Neural cell (in vitro differentiated cells): ENCODE data around the gene GALNT14. TPM values are rescaled to one million over a fixed set of nuclear protein-coding genes. Genes with fewer than 3 reads are reported as not detected.

ENCODE experiments used
- H2AFZ ChIP-seq: fragments of 200-600, 300-800 bp; sonication (generic), shearing (Covaris generic); 2 replicates; pipeline ENCODE4 v1.6.0; 2014; ENCODE audit warnings: low read depth, mild to moderate bottlenecking, antibody characterized with exemption, low read length, moderate library complexity
- H3F3A ChIP-seq: fragments of 200-600 bp; shearing (Covaris generic); 2 replicates; pipeline ENCODE4 v1.6.1; 2016; ENCODE audit warnings: mild to moderate bottlenecking, moderate library complexity, mixed read lengths, antibody characterized with exemption, low read length; ENCODE audit not compliant: insufficient read depth, poor library complexity, severe bottlenecking
- H3K27ac ChIP-seq: fragments of 200-600, 300-800 bp; sonication (generic), shearing (Covaris generic); 2 replicates; pipeline ENCODE4 v1.5.1; 2014; ENCODE audit warnings: mild to moderate bottlenecking, low read length, moderate library complexity
- H3K27me3 ChIP-seq: fragments of 300-800, 200-600 bp; sonication (generic), shearing (Covaris generic); 2 replicates; pipeline ENCODE4 v1.6.0; 2014; ENCODE audit warnings: mild to moderate bottlenecking, low read depth, low read length, moderate library complexity; ENCODE audit not compliant: insufficient read depth
- H3K36me3 ChIP-seq: fragments of 300-800, 200-600 bp; sonication (generic), shearing (Covaris generic); 2 replicates; pipeline ENCODE4 v1.5.1; 2014; ENCODE audit warnings: mild to moderate bottlenecking, antibody characterized with exemption, low read length, moderate library complexity; ENCODE audit not compliant: insufficient read depth
- H3K4me2 ChIP-seq: fragments of 300-800, 200-600 bp; sonication (generic), shearing (Covaris generic); 2 replicates; pipeline ENCODE4 v1.6.0; 2014; ENCODE audit warnings: mild to moderate bottlenecking, low read length
- H3K4me3 ChIP-seq: fragments of 300-800, 200-600 bp; sonication (generic), shearing (Covaris generic); 2 replicates; pipeline ENCODE4 v1.5.1; 2014; ENCODE audit warnings: mild to moderate bottlenecking, low read length, moderate library complexity
- H3K79me2 ChIP-seq: fragments of 200-600 bp; shearing (Covaris generic); replicated peaks from 2 replicates; pipeline ENCODE4 v1.6.0; 2014; ENCODE audit warnings: mild to moderate bottlenecking, low read length, moderate library complexity; ENCODE audit not compliant: insufficient read depth
- H3K9ac ChIP-seq: fragments of 300-800, 200-600 bp; sonication (generic), shearing (Covaris generic); 2 replicates; pipeline ENCODE4 v1.6.1; 2016; ENCODE audit warnings: mild to moderate bottlenecking, low read length, mixed read lengths
- H3K9me2 ChIP-seq: fragments of 200-600 bp; shearing (Covaris generic); 2 replicates; pipeline ENCODE4 v1.6.1; 2016; ENCODE audit warnings: mild to moderate bottlenecking, low read length, mixed read lengths; ENCODE audit not compliant: insufficient read depth
- H3K9me3 ChIP-seq: fragments of 200-600, 300-800 bp; sonication (generic), shearing (Covaris generic); 2 replicates; pipeline ENCODE4 v1.6.1; 2016; ENCODE audit warnings: mild to moderate bottlenecking, mixed run types, low read length, moderate library complexity, mixed read lengths
- H4K20me1 ChIP-seq: fragments of 200-600 bp; shearing (Covaris generic); 2 replicates; pipeline ENCODE4 v1.6.1; 2016; ENCODE audit warnings: mild to moderate bottlenecking, mixed run types; ENCODE audit not compliant: insufficient read depth
- EP300 ChIP-seq: fragments of 450-650 bp; conservative IDR thresholded peaks from 2 replicates; pipeline ENCODE4 v1.6.1; 2014; ENCODE audit warnings: antibody characterized with exemption, mild to moderate bottlenecking, moderate library complexity; ENCODE audit not compliant: poor library complexity, severe bottlenecking
- EZH2 ChIP-seq: fragments of 200-600, 300-800 bp; shearing (Covaris generic), sonication (generic); IDR thresholded peaks from 2 replicates; pipeline ENCODE4 v1.6.1; 2014; ENCODE audit warnings: antibody characterized with exemption, low read length, borderline replicate concordance, mild to moderate bottlenecking; ENCODE audit not compliant: insufficient read depth, poor library complexity, severe bottlenecking
- MXI1 ChIP-seq: fragments of 450-650 bp; conservative IDR thresholded peaks from 2 replicates; pipeline ENCODE4 v1.6.1; 2014; ENCODE audit warnings: antibody characterized with exemption, mild to moderate bottlenecking; ENCODE audit not compliant: poor library complexity, severe bottlenecking
- POLR2AphosphoS5 ChIP-seq: IDR thresholded peaks from 2 replicates; pipeline ENCODE4 v1.6.1; 2012
- RAD21 ChIP-seq: fragments of 450-650 bp; conservative IDR thresholded peaks from 2 replicates; pipeline ENCODE4 v1.6.1; 2014; ENCODE audit warnings: antibody characterized with exemption, mild to moderate bottlenecking, moderate library complexity
- REST ChIP-seq: IDR thresholded peaks from 2 replicates; pipeline ENCODE4 v1.6.1; 2012; ENCODE audit warnings: borderline replicate concordance
- SMC3 ChIP-seq: fragments of 450-650 bp; conservative IDR thresholded peaks from 2 replicates; pipeline ENCODE4 v1.6.1; 2014; ENCODE audit warnings: antibody characterized with exemption, mild to moderate bottlenecking, moderate library complexity; ENCODE audit not compliant: poor library complexity
- TAF1 ChIP-seq: IDR thresholded peaks from 2 replicates; pipeline ENCODE4 v1.6.1; 2012; ENCODE audit warnings: low read depth
- polyA plus RNA-seq: library from polyadenylated mRNA; depleted of rRNA; stranded (reverse); fragments of >200 nt; gene quantifications from 2 replicates; pipeline ENCODE4 v1.2.3, GENCODE V29; 2014
- TF ChIP-seq, protein P1 (sequence below): fragments of 450-650 bp; IDR thresholded peaks from 2 replicates; pipeline ENCODE4 v1.5.1; 2014; ENCODE audit warnings: antibody characterized with exemption, mild to moderate bottlenecking, moderate library complexity; ENCODE audit not compliant: poor library complexity, severe bottlenecking

Gene GALNT14
- polyA plus RNA-seq, 1 donor from 2014 or later, result 15.9 TPM

DNA sequence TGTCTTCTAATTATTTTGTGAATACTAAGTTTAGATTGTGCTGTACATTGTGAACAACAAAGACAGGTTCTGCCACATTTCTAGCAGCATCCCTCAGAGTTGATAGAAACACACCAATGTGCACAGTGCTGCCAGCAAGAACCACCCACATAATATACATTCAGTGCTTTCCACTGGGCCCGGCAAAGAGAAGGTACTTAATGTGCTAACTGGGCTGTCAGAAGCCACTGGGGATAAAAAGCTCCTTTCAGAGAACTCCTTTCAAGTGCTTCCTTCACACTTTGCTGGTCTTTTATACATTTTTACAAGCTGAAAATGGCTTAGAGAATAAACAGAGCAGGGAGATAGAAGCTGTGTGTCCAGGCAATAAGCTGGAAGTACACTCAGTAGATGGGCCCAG, 273.0 kb downstream of the GALNT14 start:
- Histone ChIP-seq H3K9me2 (no peaks in the 10 kb centered on the region), H3K9me3 (no peaks in the 10 kb centered on the region), H2AFZ (no peak overlapping the region), H3K27me3 (no peaks in the 10 kb centered on the region), H3K27ac (no peak overlapping the region), H3K79me2 (no peaks in the 10 kb centered on the region), H3K4me3 (no peak overlapping the region), H3F3A (no peaks in the 10 kb centered on the region), H3K36me3 (no peaks in the 10 kb centered on the region), H3K9ac (no peak overlapping the region), H4K20me1 (no peaks in the 10 kb centered on the region), H3K4me2 (no peak overlapping the region)
- TF ChIP-seq RAD21 (no peak), POLR2AphosphoS5 (no peak), EP300 (no peak), REST (no peak), TAF1 (no peak), SMC3 (no peak), EZH2 (no peak), MXI1 (no peak)
- TF ChIP-seq, protein P1, sequence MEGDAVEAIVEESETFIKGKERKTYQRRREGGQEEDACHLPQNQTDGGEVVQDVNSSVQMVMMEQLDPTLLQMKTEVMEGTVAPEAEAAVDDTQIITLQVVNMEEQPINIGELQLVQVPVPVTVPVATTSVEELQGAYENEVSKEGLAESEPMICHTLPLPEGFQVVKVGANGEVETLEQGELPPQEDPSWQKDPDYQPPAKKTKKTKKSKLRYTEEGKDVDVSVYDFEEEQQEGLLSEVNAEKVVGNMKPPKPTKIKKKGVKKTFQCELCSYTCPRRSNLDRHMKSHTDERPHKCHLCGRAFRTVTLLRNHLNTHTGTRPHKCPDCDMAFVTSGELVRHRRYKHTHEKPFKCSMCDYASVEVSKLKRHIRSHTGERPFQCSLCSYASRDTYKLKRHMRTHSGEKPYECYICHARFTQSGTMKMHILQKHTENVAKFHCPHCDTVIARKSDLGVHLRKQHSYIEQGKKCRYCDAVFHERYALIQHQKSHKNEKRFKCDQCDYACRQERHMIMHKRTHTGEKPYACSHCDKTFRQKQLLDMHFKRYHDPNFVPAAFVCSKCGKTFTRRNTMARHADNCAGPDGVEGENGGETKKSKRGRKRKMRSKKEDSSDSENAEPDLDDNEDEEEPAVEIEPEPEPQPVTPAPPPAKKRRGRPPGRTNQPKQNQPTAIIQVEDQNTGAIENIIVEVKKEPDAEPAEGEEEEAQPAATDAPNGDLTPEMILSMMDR, result no peak

- Histone ChIP-seq H3F3A (no peaks in the 10 kb centered on the region), H3K79me2 (no peaks in the 10 kb centered on the region), H3K27ac (no peak overlapping the region), H3K9ac (no peak overlapping the region), H2AFZ (no peak overlapping the region), H3K4me2 (no peak overlapping the region), H3K4me3 (no peak overlapping the region), H3K9me2 (no peaks in the 10 kb centered on the region), H3K9me3 (no peaks in the 10 kb centered on the region), H3K36me3 (no peaks in the 10 kb centered on the region), H4K20me1 (no peaks in the 10 kb centered on the region), H3K27me3 (no peaks in the 10 kb centered on the region)
- TF ChIP-seq EP300, result no peak
- TF ChIP-seq SMC3, result peak; percentile 78
- TF ChIP-seq TAF1, result no peak
- TF ChIP-seq, protein P1, result peak; percentile 74
- TF ChIP-seq RAD21, result peak; percentile 62
- TF ChIP-seq MXI1, result no peak
- TF ChIP-seq EZH2, result no peak
Observed at GRCh38 chr2:30862054-30862651, 276.1 kb downstream of the GALNT14 start.
